Upper lobe of left lung (tissue), 6 donors: Measurements from ENCODE around the gene FLT1. TPM values are rescaled to one million over a fixed set of nuclear protein-coding genes. Genes with fewer than 3 reads are reported as not detected.

Experiments used
- ATAC-seq, 2 donors: fragments of 200-7000 bp; cut with Tn5 transposase; one replicate each; pipeline ENCODE4 v1.9.1; 2022; ENCODE audit warnings: mild to moderate bottlenecking in 2 of 2, moderate library complexity in 2 of 2; ENCODE audit not compliant: low FRiP score in 2 of 2
- DNase-seq, 2 donors: peaks; one replicate each; pipeline ENCODE4 v3.0.0-alpha.2; 2019 to 2020
- H3K27ac ChIP-seq, 4 donors: fragments of 200-600 bp; sonication (generic); one replicate each; pipeline ENCODE4 v1.5.1; 2016 to 2019
- H3K27me3 ChIP-seq, 4 donors: fragments of 200-600 bp; sonication (generic); one replicate each; pipeline ENCODE4 v1.5.1; 2017 to 2019
- H3K36me3 ChIP-seq, 4 donors: fragments of 200-600 bp; sonication (generic); one replicate each; pipeline ENCODE4 v1.5.1; 2016 to 2019
- H3K4me1 ChIP-seq, 4 donors: fragments of 200-600 bp; sonication (generic); one replicate each; pipeline ENCODE4 v1.5.1; 2018 to 2019
- H3K4me3 ChIP-seq, 4 donors: fragments of 200-600 bp; sonication (generic); one replicate each; pipeline ENCODE4 v1.5.1; 2017 to 2019; ENCODE audit warnings: mild to moderate bottlenecking in 2 of 4, moderate library complexity in 1 of 4
- H3K9me3 ChIP-seq, 4 donors: fragments of 200-600 bp; sonication (generic); one replicate each; pipeline ENCODE4 v1.5.1; 2018 to 2019
- CTCF ChIP-seq, 6 experiments: fragments of 450-650 bp in 4 of 6; fragments of 200-600 bp in 2 of 6; sonication (generic) in 2 of 6; IDR thresholded peaks; one replicate each; pipeline ENCODE4 v1.5.1; 2016 to 2019; ENCODE audit warnings: antibody characterized with exemption in 6 of 6
- EP300 ChIP-seq, 4 donors: sonication (generic); formaldehyde crosslinking; IDR thresholded peaks; one replicate each; pipeline ENCODE4 v1.5.1; 2017; ENCODE audit warnings: antibody characterized with exemption in 4 of 4, control low read depth in 2 of 4
- POLR2A ChIP-seq, 4 donors: fragments of 450-650 bp; IDR thresholded peaks; one replicate each; pipeline ENCODE4 v1.5.1; 2016 to 2017; ENCODE audit warnings: antibody characterized with exemption in 4 of 4, mild to moderate bottlenecking in 2 of 4
- POLR2AphosphoS5 ChIP-seq, 2 donors: sonication (generic); formaldehyde crosslinking; IDR thresholded peaks; one replicate each; pipeline ENCODE4 v1.5.1; 2017; ENCODE audit warnings: antibody characterized with exemption in 2 of 2
- WGBS, 2 donors: methylation state at CpG; one replicate each; pipeline ENCODE4 v1.1.5; 2017 to 2018; 5-methylcytosine and 5-hydroxymethylcytosine counted together
- total RNA-seq, 6 donors: library from RNA; depleted of rRNA in 4 of 6; stranded (reverse); fragments of >200 nt in 4 of 6; gene quantifications; one replicate each; pipeline versions ENCODE4 v1.1.0 to v1.2.1, GENCODE V29; 2016 to 2021
- donor health status: DM: no; HTN: no; CAD: no; lungs with moderate emphysema.
- donor health status: DM: no; HTN: yes; CAD: no; lungs with severe emphysema.

The FLT1 gene
- total RNA-seq, 6 donors from 2014 or later, result 20.9 to 47.9 (median 25.5) TPM

- Histone ChIP-seq H3K4me3 (no peak overlapping the region), H3K36me3 (peaks cover 0 to 21% (median 0%) of the 10 kb centered on the region in 4 donors), H3K27ac (no peak overlapping the region), H3K4me1 (peaks cover 15 to 36% (median 26%) of the 10 kb centered on the region in 4 donors), H3K9me3 (no peaks in the 10 kb centered on the region), H3K27me3 (no peaks in the 10 kb centered on the region)
- WGBS, 2 donors, result 83 to 87% methylated on average over 13 of the region's 13 CpGs
- ATAC-seq, result no peak
- TF ChIP-seq POLR2A (IDR thresholded peaks at IDR 0.05) (no peak), CTCF (IDR thresholded peaks at IDR 0.05) (no peak), EP300 (IDR thresholded peaks at IDR 0.05) (no peak), POLR2AphosphoS5 (IDR thresholded peaks at IDR 0.05) (no peak)
- peak in 1 of 2 donors; percentile 14 for DNase-seq
Observed at GRCh38 chr13:28406733-28407266, 88.1 kb downstream of the FLT1 start.

GRCh38 chr13:28402057-28402381 is 92.9 kb downstream of the FLT1 start:
- WGBS, 2 donors, result 68 to 76% methylated on average over 5 of the region's 5 CpGs
- H3K4me3 ChIP-seq, result no peak overlapping the region
- no peak for DNase-seq
- no peak for TF ChIP-seq POLR2A (IDR thresholded peaks at IDR 0.05)
- H3K36me3 ChIP-seq, result peaks cover 0 to 21% (median 0%) of the 10 kb centered on the region in 4 donors
- H3K27me3 ChIP-seq, result no peaks in the 10 kb centered on the region
- peak overlapping the region in 2 of 4 donors; percentile 11 to 13 for H3K27ac ChIP-seq
- H3K9me3 ChIP-seq, result no peaks in the 10 kb centered on the region
- peaks cover 5 to 22% (median 14%) of the 10 kb centered on the region in 4 donors for H3K4me1 ChIP-seq
- ATAC-seq, result peak in 1 of 2 donors; percentile 8

- peak in 1 of 2 donors; percentile 62 for ATAC-seq
- no peak for TF ChIP-seq CTCF (IDR thresholded peaks at IDR 0.05)
- peak in 1 of 2 donors; percentile 45 for TF ChIP-seq POLR2AphosphoS5 (IDR thresholded peaks at IDR 0.05)
- no peak for TF ChIP-seq POLR2A (IDR thresholded peaks at IDR 0.05)
- TF ChIP-seq EP300 (IDR thresholded peaks at IDR 0.05), result no peak
- Histone ChIP-seq H3K27me3 (no peaks in the 10 kb centered on the region), H3K4me3 (no peak overlapping the region), H3K27ac (peak overlapping the region in 3 of 4 donors; percentile 3 to 13 (median 11)), H3K9me3 (no peaks in the 10 kb centered on the region), H3K36me3 (peaks cover 0 to 21% (median 0%) of the 10 kb centered on the region in 4 donors), H3K4me1 (peaks cover 5 to 22% (median 15%) of the 10 kb centered on the region in 4 donors)
- WGBS, 2 donors, result 30 to 32% methylated on average over 7 of the region's 7 CpGs
- DNase-seq, result no peak
Observed at GRCh38 chr13:28401303-28402056, 93.4 kb downstream of the FLT1 start.

- no peak overlapping the region for H3K4me3 ChIP-seq
- no peak for TF ChIP-seq CTCF (IDR thresholded peaks at IDR 0.05)
- no peak for TF ChIP-seq POLR2A (IDR thresholded peaks at IDR 0.05)
- TF ChIP-seq POLR2AphosphoS5 (IDR thresholded peaks at IDR 0.05), result no peak
- no peak for TF ChIP-seq EP300 (IDR thresholded peaks at IDR 0.05)
- H3K36me3 ChIP-seq, result no peaks in the 10 kb centered on the region
- ATAC-seq, result no peak
- 34 to 41% methylated on average over 2 of the region's 2 CpGs for WGBS, 2 donors
- DNase-seq, result no peak
- no peak overlapping the region for H3K27ac ChIP-seq
- no peaks in the 10 kb centered on the region for H3K9me3 ChIP-seq
- no peaks in the 10 kb centered on the region for H3K27me3 ChIP-seq
- peaks cover 22 to 47% (median 23%) of the 10 kb centered on the region in 4 donors for H3K4me1 ChIP-seq
Observed at GRCh38 chr13:28396053-28396452, 98.9 kb downstream of the FLT1 start.

- H3K36me3 ChIP-seq, result peaks cover 0 to 5% (median 0%) of the 10 kb centered on the region in 4 donors
- DNase-seq, result peak in 1 of 2 donors; percentile 22
- peak overlapping the region in 1 of 4 donors; percentile 49 for H3K27ac ChIP-seq
- no peaks in the 10 kb centered on the region for H3K9me3 ChIP-seq
- whole genome bisulfite sequencing, 2 donors, result 65 to 81% methylated on average over 4 of the region's 4 CpGs
- ATAC-seq, result peak; percentile 41 to 87
- TF ChIP-seq POLR2AphosphoS5 (IDR thresholded peaks at IDR 0.05) (peak; percentile 19 to 41), EP300 (IDR thresholded peaks at IDR 0.05) (peak in 1 of 4 donors; percentile 23), CTCF (IDR thresholded peaks at IDR 0.05) (no peak)
- H3K27me3 ChIP-seq, result no peaks in the 10 kb centered on the region
- peaks cover 20 to 41% (median 21%) of the 10 kb centered on the region in 4 donors for H3K4me1 ChIP-seq
- H3K4me3 ChIP-seq, result no peak overlapping the region
Observed at GRCh38 chr13:28394422-28394821, 100.5 kb downstream of the FLT1 start.
